Panc1 (cell line): ENCODE data around the gene KRT6C. TPM values are rescaled to one million over a fixed set of nuclear protein-coding genes. Genes with fewer than 3 reads are reported as not detected.

Experiments
- ATAC-seq: fragments of 200-7000 bp; cut with Tn5 transposase; 2 replicates; pipeline ENCODE4 v1.9.1; 2020; ENCODE audit warnings: mild to moderate bottlenecking, moderate library complexity
- Bru-seq: library from RNA; stranded (reverse); fragments of 400-500 nt; gene quantifications from one replicate; lab custom pipeline; 2021; lab: Mats Ljungman, UMichigan
- BruChase-seq, 2 experiments: library from RNA; stranded (reverse); fragments of 400-500 nt; gene quantifications; one replicate each; lab custom pipeline; 2021; lab: Mats Ljungman, UMichigan
- BruUV-seq: library from RNA; stranded (reverse); fragments of 400-500 nt; replicated peaks from 2 replicates; lab custom pipeline; 2021; lab: Mats Ljungman, UMichigan
- CTCF ChIA-PET: fragments of 300-600 bp; sonication (Branson Sonifier 250); formaldehyde crosslinking; loops from one replicate; lab custom pipeline; 2022; ENCODE audit warnings: antibody characterized with exemption; lab: Charles Lee
- POLR2A ChIA-PET: fragments of 300-600 bp; sonication (Branson Sonifier 250); formaldehyde crosslinking; loops from one replicate; lab custom pipeline; 2022; ENCODE audit warnings: antibody characterized with exemption; lab: Charles Lee
- DNase-seq: peaks from one replicate; pipeline ENCODE4 v3.0.0-alpha.2; 2010; ENCODE audit warnings: low read depth, low spot score
- H3K27ac ChIP-seq: 2 replicates; pipeline ENCODE4 v1.5.1; 2011; ENCODE audit warnings: mild to moderate bottlenecking, low read length, inconsistent platforms
- H3K27me3 ChIP-seq: fragments of 200-500 bp; sonication (Bioruptor generic); 2 replicates; pipeline ENCODE4 v1.6.0; 2014; ENCODE audit warnings: low read length, inconsistent platforms; ENCODE audit not compliant: control insufficient read depth, insufficient read depth
- H3K36me3 ChIP-seq: fragments of 200-500 bp; sonication (Bioruptor generic); 2 replicates; pipeline ENCODE4 v1.5.1; 2014; ENCODE audit warnings: inconsistent platforms, mild to moderate bottlenecking, low read length, moderate library complexity; ENCODE audit not compliant: control insufficient read depth, insufficient read depth
- H3K4me1 ChIP-seq: 2 replicates; pipeline ENCODE4 v1.5.1; 2011; ENCODE audit warnings: inconsistent platforms, mild to moderate bottlenecking, low read length, moderate library complexity; ENCODE audit not compliant: control insufficient read depth, insufficient read depth
- H3K4me3 ChIP-seq, 2 experiments: 2 replicates each; pipeline ENCODE4 v1.5.1; 2011 to 2012; ENCODE audit warnings: low read depth in 2 of 2, low read length in 2 of 2, mild to moderate bottlenecking in 2 of 2, inconsistent platforms in 1 of 2, moderate library complexity in 1 of 2
- H3K9me3 ChIP-seq: fragments of 200-500 bp; sonication (Bioruptor generic); 2 replicates; pipeline ENCODE4 v1.5.1; 2014; ENCODE audit warnings: low read depth, mild to moderate bottlenecking, inconsistent platforms, low read length, moderate library complexity; ENCODE audit not compliant: control insufficient read depth, insufficient read depth
- CTCF ChIP-seq: fragments of 450-650 bp; IDR thresholded peaks from 2 replicates; pipeline ENCODE4 v1.5.1; 2017; ENCODE audit warnings: mild to moderate bottlenecking
- POLR2AphosphoS5 ChIP-seq: IDR thresholded peaks from 2 replicates; pipeline ENCODE4 v1.6.1; 2012; ENCODE audit warnings: mild to moderate bottlenecking, low read depth, low read length, moderate library complexity
- REST ChIP-seq, 2 experiments: IDR thresholded peaks; 2 replicates each; pipeline ENCODE4 v1.6.1; 2011 to 2012; ENCODE audit warnings: low read depth in 2 of 2, control low read depth in 1 of 2, low read length in 1 of 2, mild to moderate bottlenecking in 1 of 2, moderate library complexity in 1 of 2; ENCODE audit not compliant: insufficient read depth in 1 of 2
- SIN3A ChIP-seq: IDR thresholded peaks from 2 replicates; pipeline ENCODE4 v1.6.1; 2012; ENCODE audit warnings: low read depth, mild to moderate bottlenecking, low read length, moderate library complexity, borderline replicate concordance; ENCODE audit not compliant: insufficient read depth
- TCF7L2 ChIP-seq: IDR thresholded peaks from 2 replicates; pipeline ENCODE4 v1.6.1; 2011; ENCODE audit warnings: mild to moderate bottlenecking, low read depth, low read length, inconsistent platforms
- in situ Hi-C: cut with HindIII; loops from 2 replicates; pipeline ENCODE4 v1.10.0; 2016; ENCODE audit warnings: low sequenced_read_pairs, low pct_unique_long_range_greater_than_20kb
- intact Hi-C: fragments of 100-400 bp; cut with micrococcal nuclease; formaldehyde crosslinking; loops from one replicate; pipeline ENCODE4 v1.10.0; 2022; ENCODE audit not compliant: unreplicated experiment
- long read RNA-seq: library from polyadenylated mRNA; unstranded; transcript quantifications from one replicate; pipeline ENCODE4 v2.0.0, GENCODE V29; 2021; ENCODE audit not compliant: unreplicated experiment
- polyA plus RNA-seq: library from polyadenylated mRNA; unstranded; fragments of >200 nt; gene quantifications from one replicate; pipeline ENCODE4 v1.2.1, GENCODE V29; 2012; ENCODE audit warnings: missing spikeins; ENCODE audit not compliant: insufficient read length
- total RNA-seq: library from RNA; stranded (reverse); gene quantifications from one replicate; pipeline ENCODE4 v1.2.1, GENCODE V29; 2021; ENCODE audit not compliant: unreplicated experiment

Gene KRT6C
- total RNA-seq (not detected), Bru-seq, nascent RNA (not detected), BruChase-seq, experiment 1, labeled RNA remaining after a 2-hour chase (not detected), BruChase-seq, experiment 2, labeled RNA remaining after a 6-hour chase (not detected)
- not detected for polyA plus RNA-seq
- long read RNA-seq: 0 reads

- H3K9me3 ChIP-seq: no peaks in the 10 kb centered on the region; the same call in 1 of the 2 replicates
- BruUV-seq: no TSS peak
- H3K4me3 ChIP-seq: no peak within 1 kb of the TSS
- DNase-seq: no peak
- intact Hi-C loops: no loop called here
- CTCF ChIA-PET: no interaction called here
- in situ Hi-C loops: no loop called here
- H3K36me3 ChIP-seq: no peaks in the 10 kb centered on the region
- no peak within 1 kb of the TSS for H3K27ac ChIP-seq
- ATAC-seq: no peak
- TF ChIP-seq CTCF: no peak
- TF ChIP-seq REST (IDR thresholded peaks at IDR 0.05; ENCODE audit: insufficient read depth in 1 of 2, low read depth in 2 of 2, low read length in 1 of 2): no peak
- no peak for TF ChIP-seq POLR2AphosphoS5
- no peak for TF ChIP-seq SIN3A
- no peak for TF ChIP-seq TCF7L2
- no peaks in the 10 kb centered on the region for H3K4me1 ChIP-seq
- POLR2A ChIA-PET: no interaction called here
- no peaks in the 10 kb centered on the region; the same call in 1 of the 2 replicates for H3K27me3 ChIP-seq
Observed at GRCh38 chr12:52473768-52474167, at the start of gene KRT6C. TSS of gene KRT6C (minus strand) at chr12:52473805. CDS start at chr12:52473737, 68 bp downstream.

- H3K4me1 ChIP-seq: peaks cover 8% of the 10 kb centered on the region; the same call in 1 of the 2 replicates
- no peak overlapping the region for H3K4me3 ChIP-seq
- no TSS peak for BruUV-seq
- in situ Hi-C loops: no loop called here
- H3K9me3 ChIP-seq: no peaks in the 10 kb centered on the region
- DNase-seq (no peak), ATAC-seq (no peak)
- no peaks in the 10 kb centered on the region for H3K27me3 ChIP-seq
- no peak overlapping the region for H3K27ac ChIP-seq
- no peaks in the 10 kb centered on the region for H3K36me3 ChIP-seq
- intact Hi-C loops: no loop called here
- CTCF ChIA-PET: interaction anchor here (0.5 kb wide), 1 partner anchor 11 kb away, joined by 5 read pairs; no protein-coding TSS in a partner anchor
- POLR2A ChIA-PET: no interaction called here
- TF ChIP-seq TCF7L2 (no peak), REST (IDR thresholded peaks at IDR 0.05; ENCODE audit: insufficient read depth in 1 of 2, low read depth in 2 of 2, low read length in 1 of 2) (no peak), SIN3A (no peak), CTCF (no peak), POLR2AphosphoS5 (no peak)
Observed at GRCh38 chr12:52522346-52523011, 48.9 kb upstream of the KRT6C start.
